ENCODE results near the gene DCPS.

DNA sequence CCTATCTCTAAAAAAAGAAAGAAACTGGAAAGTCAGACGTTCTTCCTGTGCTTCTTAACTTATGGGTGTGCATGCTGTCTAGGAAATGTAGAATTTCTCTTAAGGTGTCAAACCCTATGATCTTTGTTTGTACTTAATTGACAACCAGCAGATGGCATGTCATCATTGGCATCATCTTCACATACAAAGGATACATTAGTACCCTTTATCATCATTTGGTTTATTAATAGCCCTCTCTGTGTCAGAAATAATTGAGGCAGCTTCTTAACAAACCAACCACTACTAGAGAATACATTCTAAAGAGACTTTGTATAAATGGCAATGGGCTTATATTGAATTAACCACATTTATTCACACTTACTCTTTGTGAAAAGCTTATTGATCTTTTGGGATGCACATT lies 49.0 kb upstream of the DCPS start:
- TF ChIP-seq TAF1 (IDR thresholded peaks at IDR 0.05; ENCODE audit: low read depth) (no peak), CEBPB (IDR thresholded peaks at IDR 0.05) (no peak), YY1 (IDR thresholded peaks at IDR 0.05; ENCODE audit: low read depth) (no peak), TEAD4 (IDR thresholded peaks at IDR 0.05) (no peak), RAD21 (IDR thresholded peaks at IDR 0.05; ENCODE audit: low read depth) (no peak), CREB1 (IDR thresholded peaks at IDR 0.05; ENCODE audit: low read depth) (no peak), FOXM1 (IDR thresholded peaks at IDR 0.05; ENCODE audit: borderline replicate concordance, low read depth) (no peak), EP300 (IDR thresholded peaks at IDR 0.05; ENCODE audit: borderline replicate concordance) (no peak), ZBTB7A (IDR thresholded peaks at IDR 0.05; ENCODE audit: low read depth) (no peak), TCF12 (IDR thresholded peaks at IDR 0.05; ENCODE audit: low read depth) (no peak)
- TF ChIP-seq, protein P1, sequence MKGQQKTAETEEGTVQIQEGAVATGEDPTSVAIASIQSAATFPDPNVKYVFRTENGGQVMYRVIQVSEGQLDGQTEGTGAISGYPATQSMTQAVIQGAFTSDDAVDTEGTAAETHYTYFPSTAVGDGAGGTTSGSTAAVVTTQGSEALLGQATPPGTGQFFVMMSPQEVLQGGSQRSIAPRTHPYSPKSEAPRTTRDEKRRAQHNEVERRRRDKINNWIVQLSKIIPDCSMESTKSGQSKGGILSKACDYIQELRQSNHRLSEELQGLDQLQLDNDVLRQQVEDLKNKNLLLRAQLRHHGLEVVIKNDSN (IDR thresholded peaks at IDR 0.05): no peak
- TF ChIP-seq, protein P2, sequence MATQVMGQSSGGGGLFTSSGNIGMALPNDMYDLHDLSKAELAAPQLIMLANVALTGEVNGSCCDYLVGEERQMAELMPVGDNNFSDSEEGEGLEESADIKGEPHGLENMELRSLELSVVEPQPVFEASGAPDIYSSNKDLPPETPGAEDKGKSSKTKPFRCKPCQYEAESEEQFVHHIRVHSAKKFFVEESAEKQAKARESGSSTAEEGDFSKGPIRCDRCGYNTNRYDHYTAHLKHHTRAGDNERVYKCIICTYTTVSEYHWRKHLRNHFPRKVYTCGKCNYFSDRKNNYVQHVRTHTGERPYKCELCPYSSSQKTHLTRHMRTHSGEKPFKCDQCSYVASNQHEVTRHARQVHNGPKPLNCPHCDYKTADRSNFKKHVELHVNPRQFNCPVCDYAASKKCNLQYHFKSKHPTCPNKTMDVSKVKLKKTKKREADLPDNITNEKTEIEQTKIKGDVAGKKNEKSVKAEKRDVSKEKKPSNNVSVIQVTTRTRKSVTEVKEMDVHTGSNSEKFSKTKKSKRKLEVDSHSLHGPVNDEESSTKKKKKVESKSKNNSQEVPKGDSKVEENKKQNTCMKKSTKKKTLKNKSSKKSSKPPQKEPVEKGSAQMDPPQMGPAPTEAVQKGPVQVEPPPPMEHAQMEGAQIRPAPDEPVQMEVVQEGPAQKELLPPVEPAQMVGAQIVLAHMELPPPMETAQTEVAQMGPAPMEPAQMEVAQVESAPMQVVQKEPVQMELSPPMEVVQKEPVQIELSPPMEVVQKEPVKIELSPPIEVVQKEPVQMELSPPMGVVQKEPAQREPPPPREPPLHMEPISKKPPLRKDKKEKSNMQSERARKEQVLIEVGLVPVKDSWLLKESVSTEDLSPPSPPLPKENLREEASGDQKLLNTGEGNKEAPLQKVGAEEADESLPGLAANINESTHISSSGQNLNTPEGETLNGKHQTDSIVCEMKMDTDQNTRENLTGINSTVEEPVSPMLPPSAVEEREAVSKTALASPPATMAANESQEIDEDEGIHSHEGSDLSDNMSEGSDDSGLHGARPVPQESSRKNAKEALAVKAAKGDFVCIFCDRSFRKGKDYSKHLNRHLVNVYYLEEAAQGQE (IDR thresholded peaks at IDR 0.05; ENCODE audit: low read depth): no peak
- TF ChIP-seq, protein P3, sequence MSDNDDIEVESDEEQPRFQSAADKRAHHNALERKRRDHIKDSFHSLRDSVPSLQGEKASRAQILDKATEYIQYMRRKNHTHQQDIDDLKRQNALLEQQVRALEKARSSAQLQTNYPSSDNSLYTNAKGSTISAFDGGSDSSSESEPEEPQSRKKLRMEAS (IDR thresholded peaks at IDR 0.05): no peak

Measured in Ishikawa (cell line).